Activated CD8-positive, alpha-beta memory T cell treated with anti-CD3 and anti-CD28 coated beads, Interleukin-2, amount 10 ng/mL, durations not matched to agents 7 days and 5 days (primary cell): ENCODE results near the gene TRABD2B. TPM values are rescaled to one million over a fixed set of nuclear protein-coding genes. Genes with fewer than 3 reads are reported as not detected.

Experiments
- total RNA-seq, 2 experiments: library from RNA; stranded (reverse); gene quantifications; one replicate each; pipeline ENCODE4 v1.2.3, GENCODE V29; 2021

The TRABD2B gene
- total RNA-seq, 2 experiments from 2014 or later, result not detected

Other genes starting within 250 kb of the TRABD2B start
- gene SLC5A9, start 225.3 kb upstream of the TRABD2B start, total RNA-seq, result not detected